NCI-H1694 treated with DMSO at 0.1 percent for 48 hours (cell line): Measurements from ENCODE around the gene DCC.
A peak's percentile ranks its signal among the peaks of the same experiment; 100 is the strongest.

Experiments used
- DNase-seq: peaks from one replicate; lab custom pipeline; 2025; lab: John Stamatoyannopoulos, UW

Gene DCC

GRCh38 chr18:52907543-52908308 is 567.7 kb downstream of the DCC start:
- no peak for DNase-seq

GRCh38 chr18:52914148-52914547 is 574.2 kb downstream of the DCC start:
- DNase-seq, result no peak

- DNase-seq, result no peak
Observed at GRCh38 chr18:52920665-52921064, 580.7 kb downstream of the DCC start.

GRCh38 chr18:52933356-52933755 is 593.4 kb downstream of the DCC start:
- no peak for DNase-seq

GRCh38 chr18:52936931-52937330 is 596.9 kb downstream of the DCC start:
- peak; percentile 3 for DNase-seq

GRCh38 chr18:52937840-52938239 is 597.8 kb downstream of the DCC start:
- no peak for DNase-seq

- DNase-seq, result no peak
Observed at GRCh38 chr18:52945552-52945951, 605.6 kb downstream of the DCC start.

- no peak for DNase-seq
Observed at GRCh38 chr18:52948868-52949444, 609.0 kb downstream of the DCC start.

- DNase-seq, result no peak
Observed at GRCh38 chr18:52950155-52950554, 610.2 kb downstream of the DCC start.

- DNase-seq, result no peak
Observed at GRCh38 chr18:52953387-52953786, 613.4 kb downstream of the DCC start.

- no peak for DNase-seq
Observed at GRCh38 chr18:52963481-52963880, 623.5 kb downstream of the DCC start.

GRCh38 chr18:52970686-52971085 is 630.7 kb downstream of the DCC start:
- no peak for DNase-seq

GRCh38 chr18:52971097-52971496 is 631.1 kb downstream of the DCC start:
- no peak for DNase-seq

- DNase-seq, result no peak
Observed at GRCh38 chr18:52979892-52980291, 639.9 kb downstream of the DCC start.

GRCh38 chr18:52991246-52991645 is 651.2 kb downstream of the DCC start:
- DNase-seq, result no peak

- DNase-seq, result peak; percentile 9
Observed at GRCh38 chr18:52992041-52992440, 652.0 kb downstream of the DCC start.

GRCh38 chr18:52995875-52996274 is 655.9 kb downstream of the DCC start:
- DNase-seq, result no peak

GRCh38 chr18:52999633-53000032 is 659.6 kb downstream of the DCC start:
- no peak for DNase-seq

- no peak for DNase-seq
Observed at GRCh38 chr18:53004798-53005197, 664.8 kb downstream of the DCC start.

- DNase-seq, result no peak
Observed at GRCh38 chr18:53018791-53019190, 678.8 kb downstream of the DCC start.

- no peak for DNase-seq
Observed at GRCh38 chr18:53025247-53025646, 685.2 kb downstream of the DCC start.

GRCh38 chr18:53028565-53028964 is 688.6 kb downstream of the DCC start:
- DNase-seq, result no peak

- DNase-seq, result no peak
Observed at GRCh38 chr18:53033128-53033527, 693.1 kb downstream of the DCC start.

GRCh38 chr18:53038608-53039007 is 698.6 kb downstream of the DCC start:
- no peak for DNase-seq
